HL-60 (cell line): Measurements from ENCODE around the gene PTPRN2.

Experiments used
- DNase-seq, 2 experiments: peaks; one replicate each; pipeline ENCODE4 v3.0.0-alpha.2; 2010 to 2020; ENCODE audit warnings: low read depth in 1 of 2, low spot score in 1 of 2
- H3K27ac ChIP-seq: fragments of 250-450 bp; sonication (Bioruptor Pico); replicated peaks from 2 replicates; pipeline ENCODE4 v1.5.1; 2020; ENCODE audit warnings: mild to moderate bottlenecking, moderate library complexity
- H3K27me3 ChIP-seq: fragments of 250-450 bp; sonication (Bioruptor Pico); 2 replicates; pipeline ENCODE4 v1.5.1; 2021; ENCODE audit warnings: mild to moderate bottlenecking, moderate library complexity; ENCODE audit not compliant: insufficient read depth, poor library complexity, severe bottlenecking
- H3K4me3 ChIP-seq: replicated peaks from 2 replicates; pipeline ENCODE4 v1.5.1; 2011; ENCODE audit warnings: mild to moderate bottlenecking, control low read depth, low read length; ENCODE audit not compliant: insufficient read depth
- CTCF ChIP-seq: IDR thresholded peaks from one replicate; pipeline ENCODE4 v1.5.1; 2011; ENCODE audit warnings: low read length, control low read depth, inconsistent platforms; ENCODE audit not compliant: insufficient read depth
- GABPA ChIP-seq: IDR thresholded peaks from 2 replicates; pipeline ENCODE4 v1.6.1; 2012; ENCODE audit warnings: low read depth
- POLR2AphosphoS5 ChIP-seq: IDR thresholded peaks from 2 replicates; pipeline ENCODE4 v1.6.1; 2012; ENCODE audit warnings: low read depth
- SPI1 ChIP-seq: IDR thresholded peaks from 2 replicates; pipeline ENCODE4 v1.6.1; 2012; ENCODE audit warnings: low read depth, mild to moderate bottlenecking, borderline replicate concordance
- TF ChIP-seq, protein P1 (sequence below): IDR thresholded peaks from 2 replicates; pipeline ENCODE4 v1.6.1; 2012; ENCODE audit warnings: low read depth; ENCODE audit not compliant: insufficient replicate concordance

PTPRN2 gene

DNA sequence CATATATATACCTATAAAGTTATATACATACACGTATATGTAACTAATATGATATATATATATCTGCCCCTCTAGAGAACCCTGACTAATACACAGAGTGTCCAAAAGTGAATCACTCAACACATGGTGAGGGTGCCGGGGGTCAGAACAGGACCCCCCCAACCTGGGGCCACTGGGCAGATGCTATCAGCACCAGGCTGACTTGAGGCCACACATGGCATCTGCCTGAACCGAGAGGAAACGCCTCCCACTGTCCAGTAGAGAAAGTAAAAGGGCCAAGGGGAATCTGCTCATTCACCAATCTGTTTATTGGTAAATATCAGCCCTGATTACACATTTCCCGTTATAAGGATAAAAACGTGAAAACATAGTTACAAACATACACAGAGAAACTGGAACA, 218.3 kb downstream of the PTPRN2 start:
- Histone ChIP-seq H3K27me3 (no peaks in the 10 kb centered on the region), H3K27ac (no peak overlapping the region), H3K4me3 (no peak overlapping the region)
- DNase-seq, result no peak
- no peak for TF ChIP-seq GABPA
- TF ChIP-seq POLR2AphosphoS5, result no peak
- TF ChIP-seq, protein P1, sequence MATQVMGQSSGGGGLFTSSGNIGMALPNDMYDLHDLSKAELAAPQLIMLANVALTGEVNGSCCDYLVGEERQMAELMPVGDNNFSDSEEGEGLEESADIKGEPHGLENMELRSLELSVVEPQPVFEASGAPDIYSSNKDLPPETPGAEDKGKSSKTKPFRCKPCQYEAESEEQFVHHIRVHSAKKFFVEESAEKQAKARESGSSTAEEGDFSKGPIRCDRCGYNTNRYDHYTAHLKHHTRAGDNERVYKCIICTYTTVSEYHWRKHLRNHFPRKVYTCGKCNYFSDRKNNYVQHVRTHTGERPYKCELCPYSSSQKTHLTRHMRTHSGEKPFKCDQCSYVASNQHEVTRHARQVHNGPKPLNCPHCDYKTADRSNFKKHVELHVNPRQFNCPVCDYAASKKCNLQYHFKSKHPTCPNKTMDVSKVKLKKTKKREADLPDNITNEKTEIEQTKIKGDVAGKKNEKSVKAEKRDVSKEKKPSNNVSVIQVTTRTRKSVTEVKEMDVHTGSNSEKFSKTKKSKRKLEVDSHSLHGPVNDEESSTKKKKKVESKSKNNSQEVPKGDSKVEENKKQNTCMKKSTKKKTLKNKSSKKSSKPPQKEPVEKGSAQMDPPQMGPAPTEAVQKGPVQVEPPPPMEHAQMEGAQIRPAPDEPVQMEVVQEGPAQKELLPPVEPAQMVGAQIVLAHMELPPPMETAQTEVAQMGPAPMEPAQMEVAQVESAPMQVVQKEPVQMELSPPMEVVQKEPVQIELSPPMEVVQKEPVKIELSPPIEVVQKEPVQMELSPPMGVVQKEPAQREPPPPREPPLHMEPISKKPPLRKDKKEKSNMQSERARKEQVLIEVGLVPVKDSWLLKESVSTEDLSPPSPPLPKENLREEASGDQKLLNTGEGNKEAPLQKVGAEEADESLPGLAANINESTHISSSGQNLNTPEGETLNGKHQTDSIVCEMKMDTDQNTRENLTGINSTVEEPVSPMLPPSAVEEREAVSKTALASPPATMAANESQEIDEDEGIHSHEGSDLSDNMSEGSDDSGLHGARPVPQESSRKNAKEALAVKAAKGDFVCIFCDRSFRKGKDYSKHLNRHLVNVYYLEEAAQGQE, result no peak
- no peak for TF ChIP-seq SPI1
- TF ChIP-seq CTCF, result no peak

- TF ChIP-seq SPI1, result no peak
- H3K27ac ChIP-seq, result no peak overlapping the region
Observed at GRCh38 chr7:158368449-158368848, 219.2 kb downstream of the PTPRN2 start.

DNA sequence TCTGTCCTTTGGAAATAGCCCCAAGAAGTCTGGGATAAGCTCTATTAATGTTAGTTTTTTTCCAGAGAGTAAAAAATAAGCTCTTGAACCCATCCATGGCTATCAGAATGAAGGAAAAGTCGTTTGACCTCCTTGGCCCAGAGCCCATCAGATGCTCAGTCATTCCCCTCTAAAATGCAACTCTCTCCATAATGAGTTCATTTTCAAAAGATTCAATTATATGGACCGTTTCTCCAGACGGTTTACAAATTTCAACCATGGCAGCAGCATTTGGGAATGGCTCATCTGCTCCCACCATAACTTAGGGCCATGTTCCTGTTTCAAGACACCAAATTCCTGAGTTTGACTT, 220.0 kb downstream of the PTPRN2 start:
- H3K27ac ChIP-seq, result no peak overlapping the region
- TF ChIP-seq, protein P1, result no peak
- TF ChIP-seq POLR2AphosphoS5, result no peak
- no peak for TF ChIP-seq CTCF
- no peak for TF ChIP-seq SPI1
- no peak for TF ChIP-seq GABPA
- H3K4me3 ChIP-seq, result no peak overlapping the region
- no peaks in the 10 kb centered on the region for H3K27me3 ChIP-seq
- no peak for DNase-seq

More at GRCh38 chr7:158368449-158368848, 219.2 kb downstream of the PTPRN2 start:
- no peak for DNase-seq
- Histone ChIP-seq H3K27me3 (no peaks in the 10 kb centered on the region), H3K4me3 (no peak overlapping the region)

DNA sequence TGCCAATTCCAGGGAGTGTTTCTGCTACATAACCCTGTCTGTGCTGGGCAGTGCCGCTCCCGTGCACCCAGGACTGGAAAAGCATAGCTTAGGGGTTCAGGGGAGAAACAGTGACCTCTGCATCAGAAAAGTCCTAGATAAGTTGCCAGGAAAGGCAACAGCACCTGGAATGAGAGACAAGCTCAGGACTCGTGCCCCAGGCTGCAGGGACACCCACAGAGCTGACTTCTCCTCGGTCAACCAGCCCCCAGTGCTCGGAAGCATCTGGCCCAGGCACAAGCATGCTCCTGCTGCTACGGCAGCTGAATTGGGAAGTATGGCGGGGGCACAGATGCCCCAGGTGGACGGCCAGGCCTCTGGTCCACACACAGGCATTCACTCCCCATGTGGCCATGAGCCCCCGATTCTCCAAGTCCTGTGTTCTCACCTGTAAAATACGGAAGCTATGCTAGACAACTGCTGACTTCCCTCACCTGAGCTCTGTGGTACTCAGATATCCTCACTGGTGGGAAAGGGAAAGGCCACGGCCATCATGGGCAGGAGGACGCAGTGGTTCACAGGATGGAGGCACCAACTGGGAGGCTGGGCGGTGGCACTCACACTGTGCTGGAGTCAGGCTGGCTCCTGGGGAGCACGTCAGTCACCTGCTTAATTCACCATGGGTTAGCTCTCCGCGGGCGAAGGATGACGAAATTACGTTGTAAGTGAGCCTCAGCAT, 220.5 kb downstream of the PTPRN2 start:
- H3K27ac ChIP-seq, result no peak overlapping the region
- no peak for DNase-seq
- no peak overlapping the region for H3K4me3 ChIP-seq
- no peak for TF ChIP-seq SPI1
- no peak for TF ChIP-seq POLR2AphosphoS5
- no peaks in the 10 kb centered on the region for H3K27me3 ChIP-seq

DNA sequence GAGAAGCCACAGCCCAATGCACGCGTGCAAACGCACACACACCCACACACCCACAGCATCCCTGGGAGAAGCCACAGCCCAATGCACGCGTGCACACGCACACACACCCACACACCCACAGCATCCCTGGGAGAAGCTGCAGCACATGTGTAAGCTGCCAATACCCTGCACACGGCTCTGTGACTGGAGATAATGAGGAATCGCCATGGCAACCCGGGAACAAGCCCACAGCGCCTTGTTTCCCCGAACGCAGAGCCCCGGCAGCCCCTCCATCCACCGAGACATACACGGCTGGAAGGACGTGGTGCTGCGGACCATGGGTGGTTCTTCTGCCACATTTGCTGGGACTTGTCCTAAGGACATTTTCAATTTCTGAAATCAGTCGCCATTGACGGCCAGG, 221.3 kb downstream of the PTPRN2 start:
- DNase-seq, result no peak
- Histone ChIP-seq H3K4me3 (no peak overlapping the region), H3K27me3 (no peaks in the 10 kb centered on the region), H3K27ac (no peak overlapping the region)
- no peak for TF ChIP-seq SPI1
- TF ChIP-seq CTCF, result no peak
- no peak for TF ChIP-seq GABPA
- TF ChIP-seq, protein P1, result no peak
- TF ChIP-seq POLR2AphosphoS5, result no peak
